ENCODE results near the gene RANBP17.
A peak's percentile ranks its signal among the peaks of the same experiment; 100 is the strongest.

RANBP17 gene

DNA sequence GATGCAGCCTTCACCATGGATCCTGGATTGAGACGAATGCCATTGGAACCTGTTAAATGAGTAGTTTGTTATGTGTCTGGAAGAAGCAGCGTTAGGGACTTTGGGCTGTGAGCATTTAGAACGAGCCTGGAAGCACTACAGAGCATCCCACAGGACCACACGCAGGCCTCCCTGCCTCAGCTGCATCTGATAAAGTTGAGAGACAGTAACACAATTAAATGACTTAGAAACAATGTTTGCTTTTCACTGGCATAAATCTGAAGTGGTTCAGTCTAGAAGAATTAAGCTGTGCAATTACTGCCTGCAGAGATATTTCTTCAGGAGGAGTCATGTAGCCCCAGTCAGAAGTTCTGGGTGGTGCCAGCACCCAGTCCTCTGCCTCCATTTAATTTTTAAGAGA is 437.4 kb downstream of the RANBP17 start:
- TF ChIP-seq, protein P1, sequence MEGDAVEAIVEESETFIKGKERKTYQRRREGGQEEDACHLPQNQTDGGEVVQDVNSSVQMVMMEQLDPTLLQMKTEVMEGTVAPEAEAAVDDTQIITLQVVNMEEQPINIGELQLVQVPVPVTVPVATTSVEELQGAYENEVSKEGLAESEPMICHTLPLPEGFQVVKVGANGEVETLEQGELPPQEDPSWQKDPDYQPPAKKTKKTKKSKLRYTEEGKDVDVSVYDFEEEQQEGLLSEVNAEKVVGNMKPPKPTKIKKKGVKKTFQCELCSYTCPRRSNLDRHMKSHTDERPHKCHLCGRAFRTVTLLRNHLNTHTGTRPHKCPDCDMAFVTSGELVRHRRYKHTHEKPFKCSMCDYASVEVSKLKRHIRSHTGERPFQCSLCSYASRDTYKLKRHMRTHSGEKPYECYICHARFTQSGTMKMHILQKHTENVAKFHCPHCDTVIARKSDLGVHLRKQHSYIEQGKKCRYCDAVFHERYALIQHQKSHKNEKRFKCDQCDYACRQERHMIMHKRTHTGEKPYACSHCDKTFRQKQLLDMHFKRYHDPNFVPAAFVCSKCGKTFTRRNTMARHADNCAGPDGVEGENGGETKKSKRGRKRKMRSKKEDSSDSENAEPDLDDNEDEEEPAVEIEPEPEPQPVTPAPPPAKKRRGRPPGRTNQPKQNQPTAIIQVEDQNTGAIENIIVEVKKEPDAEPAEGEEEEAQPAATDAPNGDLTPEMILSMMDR (IDR thresholded peaks at IDR 0.05; ENCODE audit: low read depth, low read length) = no peak
- no peak overlapping the region for H3K4me3 ChIP-seq (replicated peaks in 1 of 2; ENCODE audit: low read depth in 2 of 2, low read length in 2 of 2)
- DNase-seq (ENCODE audit: low read depth in 2 of 2) = no peak

DNA sequence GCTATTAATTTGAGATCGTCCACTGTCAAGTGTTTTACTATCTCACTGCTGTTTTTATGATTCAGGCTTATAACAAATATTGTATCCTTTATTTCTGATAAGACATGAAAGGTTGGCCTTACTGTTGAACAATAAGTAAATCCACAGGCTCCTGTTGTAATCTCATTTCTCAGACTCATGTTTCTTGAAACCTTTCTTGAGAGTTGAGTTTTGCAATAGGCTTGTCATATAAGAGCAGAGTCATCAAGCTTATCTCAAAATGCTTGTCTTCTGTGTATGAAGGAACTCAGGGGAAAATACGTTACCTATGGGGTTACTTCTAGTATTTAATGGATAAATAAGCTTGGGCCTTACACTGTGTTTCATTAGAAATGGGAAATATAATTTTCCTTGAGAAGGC is 438.0 kb downstream of the RANBP17 start:
- H3K4me3 ChIP-seq (replicated peaks in 1 of 2; ENCODE audit: low read depth in 2 of 2, low read length in 2 of 2) = no peak overlapping the region
- TF ChIP-seq, protein P1 (IDR thresholded peaks at IDR 0.05; ENCODE audit: low read depth, low read length) = no peak
- DNase-seq (ENCODE audit: low read depth in 2 of 2) = peak; percentile 10 to 25

DNA sequence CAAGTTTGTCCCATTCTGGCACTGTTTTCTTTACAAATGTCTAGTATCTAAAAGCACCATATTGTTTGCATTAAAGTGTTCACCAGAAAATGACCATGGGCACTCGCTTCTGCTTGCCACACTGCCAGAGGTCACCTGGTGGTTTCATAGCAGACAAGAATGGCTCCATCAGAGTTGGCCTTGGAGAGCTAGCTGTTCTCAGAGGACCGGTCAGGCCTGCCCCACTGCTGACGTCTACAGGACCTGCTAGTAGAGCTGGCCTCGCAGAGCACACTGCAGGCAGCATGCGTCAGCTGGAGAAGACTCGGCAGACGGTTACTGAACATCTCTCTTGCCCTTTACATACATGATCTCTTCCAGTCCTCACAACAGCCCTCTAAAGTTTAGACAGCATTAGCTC is 438.5 kb downstream of the RANBP17 start:
- no peak for DNase-seq (ENCODE audit: low read depth in 2 of 2)
- TF ChIP-seq, protein P1 (IDR thresholded peaks at IDR 0.05; ENCODE audit: low read depth, low read length) = no peak
- no peak overlapping the region for H3K4me3 ChIP-seq (replicated peaks in 1 of 2; ENCODE audit: low read depth in 2 of 2, low read length in 2 of 2)

DNA sequence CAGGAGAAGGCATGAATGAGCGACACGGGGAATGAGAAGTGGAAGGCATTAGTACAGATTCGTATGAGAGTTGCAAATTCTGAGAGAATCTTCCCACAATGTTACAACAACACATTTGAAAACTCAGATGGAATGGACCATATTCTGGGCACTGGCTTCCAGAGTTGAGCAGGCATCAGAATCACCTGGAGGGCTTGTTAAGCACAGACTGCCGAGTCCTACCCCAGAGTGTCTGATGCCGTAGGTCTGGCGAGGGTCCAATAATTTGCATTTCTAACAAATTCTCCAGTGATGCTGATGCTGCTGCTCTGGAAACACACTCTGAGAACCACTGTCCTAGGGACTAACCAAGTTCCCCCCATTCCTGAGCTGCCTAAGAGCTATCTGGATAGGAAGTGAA is 444.3 kb downstream of the RANBP17 start:
- H3K4me3 ChIP-seq (replicated peaks in 1 of 2; ENCODE audit: low read depth in 2 of 2, low read length in 2 of 2) = no peak overlapping the region
- TF ChIP-seq, protein P1 (IDR thresholded peaks at IDR 0.05; ENCODE audit: low read depth, low read length) = no peak
- DNase-seq (ENCODE audit: low read depth in 2 of 2) = no peak

DNA sequence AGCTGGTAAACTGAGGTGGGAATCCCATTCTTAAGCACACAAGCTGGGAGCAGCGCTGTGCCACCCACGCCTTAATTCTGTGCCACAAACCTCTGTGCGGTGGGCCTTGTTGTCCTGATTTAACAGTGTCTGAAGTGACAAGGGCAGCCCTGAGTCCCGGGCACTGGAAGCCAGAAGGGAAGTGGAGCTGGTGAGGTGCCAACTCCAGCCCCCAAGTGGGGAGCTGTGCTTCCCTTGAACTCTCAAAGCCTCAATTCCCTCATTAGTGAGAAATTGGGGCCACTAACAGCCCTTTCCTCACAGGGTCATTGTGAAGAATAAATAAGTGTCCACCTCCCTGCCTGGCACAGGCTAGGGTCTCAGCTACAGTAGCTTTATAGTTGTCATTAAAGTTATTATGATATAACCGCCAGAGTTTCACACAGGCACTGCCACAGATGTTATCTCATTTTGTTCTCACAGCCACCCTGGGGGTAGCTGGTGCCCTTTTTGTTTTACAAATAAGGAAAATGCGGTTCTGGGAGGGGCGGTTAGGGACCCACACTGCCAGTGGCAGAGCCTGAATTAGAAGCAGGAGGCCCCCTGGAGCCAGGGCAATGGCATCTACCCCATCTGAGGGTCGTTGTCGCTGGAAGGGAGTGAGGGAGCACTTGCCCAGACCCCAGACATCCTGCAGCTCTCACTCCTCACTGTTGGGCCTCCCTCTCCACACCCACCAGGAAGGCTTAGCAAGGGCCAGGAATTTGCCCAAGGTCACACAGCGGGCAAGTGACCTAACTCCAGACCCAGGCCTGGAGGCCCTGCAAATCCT is 445.2 kb downstream of the RANBP17 start:
- no peak for DNase-seq (ENCODE audit: low read depth in 2 of 2)
- TF ChIP-seq, protein P1 (IDR thresholded peaks at IDR 0.05; ENCODE audit: low read depth, low read length) = no peak
- no peak overlapping the region for H3K4me3 ChIP-seq (replicated peaks in 1 of 2; ENCODE audit: low read depth in 2 of 2, low read length in 2 of 2)

DNA sequence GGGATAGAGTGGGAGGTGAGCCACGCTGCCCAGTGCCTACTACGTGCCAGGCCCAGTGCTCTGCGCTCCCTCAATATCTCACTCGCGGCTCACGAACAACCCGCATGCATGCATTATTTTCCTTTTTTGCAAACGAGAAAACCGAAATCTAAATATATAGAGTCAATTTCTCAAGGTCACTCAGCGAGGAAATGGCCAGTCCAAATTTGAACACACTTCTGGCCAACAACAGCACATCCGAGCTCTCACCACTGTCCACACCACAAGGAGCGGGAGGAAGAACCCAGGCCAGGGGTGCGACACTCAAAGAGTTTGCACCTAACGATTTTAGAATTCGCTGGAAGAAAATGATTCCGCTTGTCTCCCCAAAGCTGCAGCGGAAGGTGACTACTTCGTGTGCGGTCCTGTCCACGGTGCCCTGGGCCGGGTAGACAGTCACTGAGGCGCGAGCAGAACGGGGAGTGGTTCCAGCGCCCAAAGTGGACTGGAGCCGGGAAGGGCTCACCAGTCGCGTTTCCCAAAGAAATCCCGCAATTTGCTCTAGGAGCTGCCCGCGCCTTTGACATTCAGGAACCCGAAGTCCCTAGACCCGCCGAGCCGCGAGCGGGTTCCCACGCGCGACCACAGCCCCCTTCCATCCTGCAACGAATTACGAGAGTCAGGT is 446.1 kb downstream of the RANBP17 start:
- TF ChIP-seq, protein P1 (IDR thresholded peaks at IDR 0.05; ENCODE audit: low read depth, low read length) = no peak
- no peak overlapping the region for H3K4me3 ChIP-seq (replicated peaks in 1 of 2; ENCODE audit: low read depth in 2 of 2, low read length in 2 of 2)
- no peak for DNase-seq (ENCODE audit: low read depth in 2 of 2)

Data from cardiac fibroblast (primary cell).